Measurements from ENCODE around the gene WDR4. TPM values are rescaled to one million over a fixed set of nuclear protein-coding genes. Genes with fewer than 3 reads are reported as not detected.

WDR4 gene
- total and polyA plus RNA-seq, 11 donors, result 1.7 to 17.9 (median 6.4) TPM

DNA sequence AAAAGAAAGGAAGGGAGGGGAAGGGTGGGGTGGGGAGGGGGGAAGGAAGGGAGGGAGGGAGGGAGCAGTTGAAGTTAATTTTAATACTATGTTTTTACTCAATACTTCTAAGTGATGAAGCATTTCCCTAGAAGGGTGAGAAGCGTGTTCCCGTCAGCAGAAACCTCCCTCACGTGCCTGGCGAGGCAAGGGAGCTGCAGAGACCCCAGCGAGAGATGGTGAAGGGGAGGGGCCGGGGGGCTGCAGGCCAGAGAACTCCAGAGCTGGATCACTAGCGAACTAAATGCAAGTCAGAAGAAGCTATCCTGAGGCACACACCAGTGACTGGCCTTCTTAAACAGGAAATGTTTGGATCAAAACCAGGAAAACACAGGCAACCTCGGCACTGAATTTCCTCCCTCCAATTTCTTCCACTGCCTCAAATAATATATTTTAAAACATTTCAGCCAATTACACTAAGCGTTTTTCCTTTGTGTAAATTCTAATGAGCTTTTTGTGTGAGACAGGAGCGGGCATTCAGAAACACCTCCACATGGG, 18.0 kb downstream of the WDR4 start:
- Histone ChIP-seq H3K4me1 (peaks cover 0 to 25% (median 8%) of the 10 kb centered on the region in 12 donors), H3K27me3 (no peaks in the 10 kb centered on the region), H3K27ac (no peak overlapping the region), H3K9me3 (no peaks in the 10 kb centered on the region), H3K36me3 (peaks cover 0 to 71% (median 49%) of the 10 kb centered on the region in 9 donors), H3K4me3 (no peak overlapping the region)
- DNase-seq (no peak), ATAC-seq (no peak)
- no peak for TF ChIP-seq CTCF (IDR thresholded peaks at IDR 0.05)
- no peak for TF ChIP-seq POLR2A (IDR thresholded peaks at IDR 0.05)
- intact Hi-C loops (cut with DNase I), result no loop called here
- 68 to 84% (median 81%) methylated on average over 10 of the region's 10 CpGs for WGBS, 4 donors

GRCh38 chr21:42860345-42860744, 19.0 kb downstream of the WDR4 start:
- DNase-seq (no peak), ATAC-seq (no peak)
- 91 to 97% (median 94%) methylated on average over 17 of the region's 17 CpGs for WGBS, 4 donors
- Histone ChIP-seq H3K4me3 (no peak overlapping the region), H3K36me3 (peaks cover 0 to 77% (median 59%) of the 10 kb centered on the region in 9 donors), H3K9me3 (no peaks in the 10 kb centered on the region), H3K27me3 (no peaks in the 10 kb centered on the region), H3K4me1 (peaks cover 0 to 17% (median 5%) of the 10 kb centered on the region in 12 donors), H3K27ac (no peak overlapping the region)
- intact Hi-C loops (cut with DNase I), result no loop called here
- no peak for TF ChIP-seq POLR2A (IDR thresholded peaks at IDR 0.05)
- TF ChIP-seq CTCF (IDR thresholded peaks at IDR 0.05), result no peak

- ATAC-seq, result no peak
- TF ChIP-seq CTCF (IDR thresholded peaks at IDR 0.05) (no peak), POLR2A (IDR thresholded peaks at IDR 0.05) (no peak)
- 95 to 100% (median 96%) methylated on average over 6 of the region's 6 CpGs for WGBS, 4 donors
- Histone ChIP-seq H3K4me1 (peaks cover 0 to 15% (median 3%) of the 10 kb centered on the region in 12 donors), H3K4me3 (no peak overlapping the region), H3K9me3 (no peaks in the 10 kb centered on the region), H3K36me3 (peaks cover 0 to 82% (median 64%) of the 10 kb centered on the region in 9 donors), H3K27ac (no peak overlapping the region), H3K27me3 (no peaks in the 10 kb centered on the region)
- no peak for DNase-seq
- intact Hi-C loops (cut with DNase I), result loop anchor here in 1 of 10 donors (2.0 kb wide), 1 partner anchor 25 kb away; no protein-coding TSS in a partner anchor
Measured at GRCh38 chr21:42859891-42860230, 19.5 kb downstream of the WDR4 start.

DNA sequence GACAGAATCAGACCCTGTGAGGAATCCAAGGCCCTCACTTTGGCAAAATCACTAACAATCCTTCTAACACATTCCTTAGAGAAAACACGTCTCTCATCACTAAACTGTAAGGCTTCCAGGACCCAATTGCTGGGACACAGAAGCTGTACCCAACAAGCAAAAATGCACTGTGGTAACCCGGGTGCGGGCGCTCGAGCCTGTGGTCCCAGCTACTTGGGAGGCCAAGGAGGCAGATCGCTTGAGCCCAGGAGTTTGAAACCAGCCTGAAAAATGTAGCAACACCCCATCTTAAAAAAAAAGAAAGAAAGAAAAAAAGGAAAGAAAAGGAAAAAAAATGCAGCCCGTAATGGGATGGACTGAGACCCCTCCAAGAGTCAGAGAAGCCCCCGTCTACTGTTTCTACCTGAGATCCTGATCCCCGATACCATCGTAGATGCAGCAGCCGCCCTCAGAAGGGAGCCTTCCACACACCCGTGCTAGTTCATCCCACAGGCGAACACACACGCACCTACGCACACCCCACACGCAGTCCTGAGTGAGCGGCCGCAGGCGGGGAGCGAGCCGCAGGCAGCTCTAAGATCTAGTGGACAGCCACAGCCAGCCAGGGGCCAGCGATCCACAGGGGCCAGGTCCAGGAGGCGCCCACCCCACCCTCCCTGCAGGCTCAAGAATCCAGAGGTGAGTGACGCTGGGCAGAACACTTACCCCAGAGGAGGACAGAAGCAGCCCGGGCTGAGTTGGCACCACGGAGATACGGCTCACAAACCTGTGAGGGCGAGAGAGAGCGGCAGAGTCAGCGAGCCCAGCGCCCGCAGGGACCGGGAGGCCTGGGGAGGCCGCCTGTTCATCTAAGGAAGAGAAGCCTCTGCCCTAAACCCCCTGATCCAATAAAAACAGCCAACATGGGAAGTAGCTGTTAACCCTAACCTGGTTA, 20.1 kb downstream of the WDR4 start:
- TF ChIP-seq CTCF (IDR thresholded peaks at IDR 0.05) (no peak), POLR2A (IDR thresholded peaks at IDR 0.05) (no peak)
- peaks cover 0 to 89% (median 67%) of the 10 kb centered on the region in 9 donors for H3K36me3 ChIP-seq
- 91 to 97% (median 93%) methylated on average over 24 to 34 of the region's 34 CpGs for WGBS, 4 donors
- intact Hi-C loops (cut with DNase I), result loop anchor here in 1 of 10 donors (2.0 kb wide), 1 partner anchor 24 kb away; no protein-coding TSS in a partner anchor
- no peak for DNase-seq
- no peaks in the 10 kb centered on the region for H3K9me3 ChIP-seq
- H3K4me3 ChIP-seq, result no peak overlapping the region
- no peaks in the 10 kb centered on the region for H3K27me3 ChIP-seq
- ATAC-seq, result no peak
- H3K27ac ChIP-seq, result no peak overlapping the region
- peaks cover 0 to 12% (median 0%) of the 10 kb centered on the region in 12 donors for H3K4me1 ChIP-seq

Measured in heart left ventricle (tissue), 16 donors.